ENCODE data around the gene MLC1.

MLC1 gene

GRCh38 chr22:50058061-50058905 lies 26.9 kb downstream of the MLC1 start, which contains the start of gene TTLL8:
Gene TTLL8, minus strand, starts transcription at chr22:50058298.
- ChIA-PET CTCF (no interaction called here), POLR2A (no interaction called here)
- H3K4me3 ChIP-seq (ENCODE audit: low read depth, low read length), result no peak within 1 kb of the TSS
- TF ChIP-seq CTCF (IDR thresholded peaks at IDR 0.05; ENCODE audit: insufficient read depth, low read length, missing control alignments), result no peak
- no peak for DNase-seq (ENCODE audit: low read depth, low spot score)

GRCh38 chr22:50057278-50058060 lies 27.8 kb downstream of the MLC1 start:
- TF ChIP-seq CTCF (IDR thresholded peaks at IDR 0.05; ENCODE audit: insufficient read depth, low read length, missing control alignments), result no peak
- DNase-seq (ENCODE audit: low read depth, low spot score), result no peak
- ChIA-PET CTCF (no interaction called here), POLR2A (no interaction called here)
- no peak overlapping the region for H3K4me3 ChIP-seq (ENCODE audit: low read depth, low read length)

- no peak for DNase-seq (ENCODE audit: low read depth, low spot score)
- POLR2A ChIA-PET, result no interaction called here
- no peak for TF ChIP-seq CTCF (IDR thresholded peaks at IDR 0.05; ENCODE audit: insufficient read depth, low read length, missing control alignments)
- H3K4me3 ChIP-seq (ENCODE audit: low read depth, low read length), result no peak overlapping the region
- CTCF ChIA-PET, result interaction anchor here (1.3 kb wide), 1 partner anchor 26 kb away, joined by 6 read pairs; no protein-coding TSS in a partner anchor
Observed at GRCh38 chr22:50056214-50056972, 28.8 kb downstream of the MLC1 start.

GRCh38 chr22:50053861-50054260 lies 31.4 kb downstream of the MLC1 start:
- POLR2A ChIA-PET, result no interaction called here
- CTCF ChIA-PET, result no interaction called here
- DNase-seq (ENCODE audit: low read depth, low spot score), result no peak
- TF ChIP-seq CTCF (IDR thresholded peaks at IDR 0.05; ENCODE audit: insufficient read depth, low read length, missing control alignments), result no peak
- H3K4me3 ChIP-seq (ENCODE audit: low read depth, low read length), result no peak overlapping the region

GRCh38 chr22:50051930-50052329 lies 33.3 kb downstream of the MLC1 start:
- no peak for DNase-seq (ENCODE audit: low read depth, low spot score)
- no peak for TF ChIP-seq CTCF (IDR thresholded peaks at IDR 0.05; ENCODE audit: insufficient read depth, low read length, missing control alignments)
- H3K4me3 ChIP-seq (ENCODE audit: low read depth, low read length), result no peak overlapping the region
- ChIA-PET CTCF (interaction anchor here (2.2 kb wide), 1 partner anchor 22 kb away, joined by 6 read pairs; no protein-coding TSS in a partner anchor), POLR2A (no interaction called here)
